ENCODE results near the gene GFRA4. TPM values are rescaled to one million over a fixed set of nuclear protein-coding genes. Genes with fewer than 3 reads are reported as not detected.

The GFRA4 gene
- total RNA-seq, 2 donors from 2014 or later, result not detected

DNA sequence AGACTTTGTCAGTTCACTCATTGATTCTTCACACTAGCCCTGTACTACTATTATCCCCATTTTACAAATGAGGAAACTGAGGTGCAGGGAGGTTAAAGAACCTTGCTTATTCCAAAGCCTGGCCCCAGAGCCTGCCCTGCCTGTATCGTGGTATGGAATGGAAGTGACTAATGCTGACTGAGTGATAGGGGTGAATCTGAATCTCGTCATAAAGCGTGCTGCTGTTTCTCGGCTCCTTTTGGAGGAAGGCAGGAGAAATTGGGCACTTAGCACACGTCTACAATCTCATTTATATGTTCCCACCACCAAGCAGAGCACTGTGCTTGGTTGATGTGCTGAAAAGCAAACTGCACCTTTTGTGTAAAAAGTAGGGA, 17.1 kb downstream of the GFRA4 start:
- Histone ChIP-seq H3K4me1 (ENCODE audit: control insufficient read depth in 1 of 2, low read depth in 2 of 2) (no peaks in the 10 kb centered on the region), H3K4me3 (no peak overlapping the region), H3K36me3 (peaks cover 30% of the 10 kb centered on the region), H3K9me3 (no peaks in the 10 kb centered on the region), H3K27me3 (replicated peaks; ENCODE audit: insufficient read depth) (no peaks in the 10 kb centered on the region), H3K27ac (no peak overlapping the region)
- no peak for ATAC-seq (ENCODE audit: insufficient number of reproducible peaks, low FRiP score, low read depth)
- no peak for DNase-seq (ENCODE audit: low spot score)
- TF ChIP-seq, protein P1, sequence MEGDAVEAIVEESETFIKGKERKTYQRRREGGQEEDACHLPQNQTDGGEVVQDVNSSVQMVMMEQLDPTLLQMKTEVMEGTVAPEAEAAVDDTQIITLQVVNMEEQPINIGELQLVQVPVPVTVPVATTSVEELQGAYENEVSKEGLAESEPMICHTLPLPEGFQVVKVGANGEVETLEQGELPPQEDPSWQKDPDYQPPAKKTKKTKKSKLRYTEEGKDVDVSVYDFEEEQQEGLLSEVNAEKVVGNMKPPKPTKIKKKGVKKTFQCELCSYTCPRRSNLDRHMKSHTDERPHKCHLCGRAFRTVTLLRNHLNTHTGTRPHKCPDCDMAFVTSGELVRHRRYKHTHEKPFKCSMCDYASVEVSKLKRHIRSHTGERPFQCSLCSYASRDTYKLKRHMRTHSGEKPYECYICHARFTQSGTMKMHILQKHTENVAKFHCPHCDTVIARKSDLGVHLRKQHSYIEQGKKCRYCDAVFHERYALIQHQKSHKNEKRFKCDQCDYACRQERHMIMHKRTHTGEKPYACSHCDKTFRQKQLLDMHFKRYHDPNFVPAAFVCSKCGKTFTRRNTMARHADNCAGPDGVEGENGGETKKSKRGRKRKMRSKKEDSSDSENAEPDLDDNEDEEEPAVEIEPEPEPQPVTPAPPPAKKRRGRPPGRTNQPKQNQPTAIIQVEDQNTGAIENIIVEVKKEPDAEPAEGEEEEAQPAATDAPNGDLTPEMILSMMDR (IDR thresholded peaks at IDR 0.05), result no peak

DNA sequence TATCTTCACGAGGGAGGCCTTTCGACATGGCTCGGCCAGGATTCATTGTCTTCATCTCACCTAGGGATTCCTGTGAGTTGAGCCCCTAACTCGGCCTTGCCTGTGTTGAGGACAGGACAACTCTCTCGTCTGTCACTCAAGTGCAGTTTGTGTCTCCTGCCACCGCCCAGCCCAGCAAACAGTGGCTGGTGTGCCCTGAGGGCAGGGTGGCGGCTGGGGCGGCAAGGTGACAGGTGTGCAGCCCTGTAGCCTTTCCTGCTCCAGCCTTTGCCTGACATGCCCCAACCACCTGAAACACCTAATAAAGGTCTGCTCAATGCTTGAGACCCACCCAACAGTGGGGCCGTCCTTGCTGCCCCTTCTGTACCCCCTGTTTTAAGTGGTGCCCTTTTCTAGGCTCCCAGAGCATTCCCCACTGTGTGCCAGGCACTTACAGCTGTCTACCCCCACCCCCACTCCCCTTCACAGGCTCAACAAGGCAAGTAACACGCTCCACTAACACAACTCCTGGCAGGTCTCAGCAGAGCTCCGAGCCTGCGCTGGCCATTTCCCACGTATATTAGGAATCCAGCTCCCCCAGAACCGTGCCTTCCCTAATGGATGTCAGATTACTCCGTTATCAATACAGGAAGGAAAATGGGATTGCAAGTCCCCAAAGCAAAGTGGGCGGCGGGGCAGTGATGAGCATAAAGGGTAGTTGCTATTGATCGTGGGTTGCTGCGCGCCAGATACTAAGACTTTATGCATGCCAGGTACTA, 17.7 kb downstream of the GFRA4 start:
- H3K4me1 ChIP-seq (ENCODE audit: control insufficient read depth in 1 of 2, low read depth in 2 of 2), result no peaks in the 10 kb centered on the region
- no peak overlapping the region for H3K4me3 ChIP-seq
- H3K9me3 ChIP-seq, result no peaks in the 10 kb centered on the region
- H3K36me3 ChIP-seq, result peaks cover 30% of the 10 kb centered on the region
- ATAC-seq (ENCODE audit: insufficient number of reproducible peaks, low FRiP score, low read depth) (no peak), DNase-seq (ENCODE audit: low spot score) (no peak)
- TF ChIP-seq, protein P1 (IDR thresholded peaks at IDR 0.05), result no peak
- no peak overlapping the region for H3K27ac ChIP-seq
- H3K27me3 ChIP-seq (replicated peaks; ENCODE audit: insufficient read depth), result no peaks in the 10 kb centered on the region

DNA sequence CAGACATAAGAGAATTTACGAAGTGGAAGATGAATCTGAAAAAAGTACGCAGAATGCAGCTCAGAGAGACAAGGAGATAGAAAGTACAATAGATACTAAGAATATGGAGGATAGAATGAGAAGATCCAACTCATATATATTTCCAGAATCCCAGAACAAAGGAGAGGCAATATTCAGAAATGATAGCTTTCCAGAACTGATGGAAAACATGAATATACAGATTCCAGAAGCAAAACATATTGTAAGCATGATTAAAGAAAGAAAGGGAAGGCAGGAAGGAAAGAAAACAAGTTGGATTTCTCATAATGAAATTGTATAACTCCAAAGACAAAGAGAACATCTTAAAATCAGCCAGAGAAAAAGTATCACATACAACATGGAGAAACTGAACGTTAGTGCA, 22.9 kb downstream of the GFRA4 start:
- H3K9me3 ChIP-seq, result no peaks in the 10 kb centered on the region
- TF ChIP-seq, protein P1 (IDR thresholded peaks at IDR 0.05), result no peak
- DNase-seq (ENCODE audit: low spot score) (no peak), ATAC-seq (ENCODE audit: insufficient number of reproducible peaks, low FRiP score, low read depth) (no peak)
- H3K27me3 ChIP-seq (replicated peaks; ENCODE audit: insufficient read depth), result no peaks in the 10 kb centered on the region
- no peak overlapping the region for H3K27ac ChIP-seq
- no peak overlapping the region for H3K4me3 ChIP-seq
- peaks cover 20% of the 10 kb centered on the region for H3K36me3 ChIP-seq
- H3K4me1 ChIP-seq (ENCODE audit: control insufficient read depth in 1 of 2, low read depth in 2 of 2), result no peaks in the 10 kb centered on the region

DNA sequence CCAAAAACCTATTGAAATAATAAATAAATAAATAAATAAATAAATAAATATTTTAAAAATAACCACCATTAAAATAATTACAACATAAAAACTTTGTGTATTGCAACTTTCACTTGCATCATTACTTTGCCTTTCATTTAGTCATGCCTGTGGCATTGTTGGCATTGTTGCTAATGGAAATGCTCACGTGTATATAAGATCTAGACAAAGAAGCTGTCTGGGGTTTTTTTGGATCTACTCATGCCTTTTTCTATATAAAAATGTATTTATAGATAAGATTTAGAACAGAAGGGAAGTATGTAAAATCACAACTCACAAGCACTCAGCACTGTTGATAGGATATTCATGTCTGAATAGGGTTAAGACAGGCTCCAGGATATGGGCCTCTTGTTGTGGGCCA, 27.9 kb downstream of the GFRA4 start:
- Histone ChIP-seq H3K4me3 (no peak overlapping the region), H3K9me3 (no peaks in the 10 kb centered on the region), H3K36me3 (peaks cover 8% of the 10 kb centered on the region), H3K27ac (no peak overlapping the region), H3K4me1 (ENCODE audit: control insufficient read depth in 1 of 2, low read depth in 2 of 2) (no peaks in the 10 kb centered on the region), H3K27me3 (replicated peaks; ENCODE audit: insufficient read depth) (no peaks in the 10 kb centered on the region)
- DNase-seq (ENCODE audit: low spot score) (no peak), ATAC-seq (ENCODE audit: insufficient number of reproducible peaks, low FRiP score, low read depth) (no peak)
- TF ChIP-seq, protein P1 (IDR thresholded peaks at IDR 0.05), result no peak

DNA sequence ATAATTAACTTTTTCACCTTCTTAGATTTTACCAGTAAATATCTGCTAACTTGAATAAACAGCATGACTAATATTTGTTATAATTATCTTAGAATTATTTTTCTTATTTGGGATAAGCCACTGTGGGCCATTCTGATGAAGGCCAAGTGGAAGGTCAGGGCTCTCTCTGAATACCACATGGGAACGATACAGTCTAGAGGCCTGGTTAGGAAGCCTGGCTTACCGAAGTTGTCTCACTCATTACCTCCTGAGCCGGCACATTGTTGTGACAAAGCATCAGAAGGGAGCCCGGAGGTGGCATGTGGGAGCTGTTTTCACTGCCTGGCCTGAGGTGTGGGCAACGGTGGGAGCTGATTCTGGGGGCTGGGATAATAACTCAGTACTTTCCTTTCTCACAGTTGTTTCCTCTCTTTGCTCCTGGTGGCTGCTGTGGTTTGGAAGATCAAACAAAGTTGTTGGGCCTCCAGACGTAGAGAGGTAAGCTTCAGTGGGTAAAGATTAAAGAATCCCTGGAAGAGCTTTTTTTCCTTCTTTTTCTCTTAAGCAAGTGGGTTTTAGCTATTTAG, 29.2 kb downstream of the GFRA4 start:
- H3K36me3 ChIP-seq, result peaks cover 4% of the 10 kb centered on the region

More for the DNA sequence above, 29.2 kb downstream of the GFRA4 start:
- Histone ChIP-seq H3K27ac (no peak overlapping the region), H3K27me3 (replicated peaks; ENCODE audit: insufficient read depth) (no peaks in the 10 kb centered on the region), H3K4me1 (ENCODE audit: control insufficient read depth in 1 of 2, low read depth in 2 of 2) (no peaks in the 10 kb centered on the region), H3K9me3 (no peaks in the 10 kb centered on the region), H3K4me3 (no peak overlapping the region)
- TF ChIP-seq, protein P1 (IDR thresholded peaks at IDR 0.05), result no peak
- DNase-seq (ENCODE audit: low spot score), result no peak
- no peak for ATAC-seq (ENCODE audit: insufficient number of reproducible peaks, low FRiP score, low read depth)

Data from thoracic aorta (tissue), 2 donors.